Measurements from ENCODE around the gene ADD1. TPM values are rescaled to one million over a fixed set of nuclear protein-coding genes. Genes with fewer than 3 reads are reported as not detected.

Gene ADD1
- total RNA-seq, 2 experiments from 2014 or later: 266 to 277 TPM

- CTCF ChIA-PET: interaction anchor here (1.0 to 1.2 kb wide), 3 partner anchors 22 to 176 kb away, joined by 3 read pairs; partner anchors contain the start of gene TNIP2
These were observed 88.8 kb downstream of the ADD1 start for GRCh38 chr4:2932321-2932950.

GRCh38 chr4:2932951-2933565 lies 89.4 kb downstream of the ADD1 start:
- H3K9me3 Mint-ChIP-seq: no peaks in the 10 kb centered on the region
- POLR2A ChIA-PET: interaction anchor here (1.1 to 2.0 kb wide), 5 partner anchors 9 to 55 kb away, joined by 3 to 10 read pairs (median 4); no protein-coding TSS in a partner anchor
- H3K4me3 Mint-ChIP-seq: peak overlapping the region; percentile 96
- DNase-seq: peak; percentile 55
- peak overlapping the region; percentile 99 for H3K27ac Mint-ChIP-seq
- H3K27me3 Mint-ChIP-seq: no peaks in the 10 kb centered on the region
- CTCF ChIA-PET: interaction anchor here (1.2 kb wide), 1 partner anchor 169 kb away, joined by 3 read pairs; no protein-coding TSS in a partner anchor
- peaks cover 50% of the 10 kb centered on the region for H3K4me1 Mint-ChIP-seq
- peaks cover 63% of the 10 kb centered on the region for H3K36me3 Mint-ChIP-seq (ENCODE audit: low read depth)

More at GRCh38 chr4:2932321-2932950, 88.8 kb downstream of the ADD1 start:
- no peaks in the 10 kb centered on the region for H3K9me3 Mint-ChIP-seq
- H3K4me3 Mint-ChIP-seq: peak overlapping the region; percentile 96
- POLR2A ChIA-PET: interaction anchor here (1.1 to 2.0 kb wide), 5 partner anchors 9 to 54 kb away, joined by 3 to 10 read pairs (median 4); no protein-coding TSS in a partner anchor
- H3K27me3 Mint-ChIP-seq: no peaks in the 10 kb centered on the region
- peaks cover 44% of the 10 kb centered on the region for H3K4me1 Mint-ChIP-seq
- peak overlapping the region; percentile 99 for H3K27ac Mint-ChIP-seq
- DNase-seq: no peak
- H3K36me3 Mint-ChIP-seq (ENCODE audit: low read depth): peaks cover 63% of the 10 kb centered on the region

DNA sequence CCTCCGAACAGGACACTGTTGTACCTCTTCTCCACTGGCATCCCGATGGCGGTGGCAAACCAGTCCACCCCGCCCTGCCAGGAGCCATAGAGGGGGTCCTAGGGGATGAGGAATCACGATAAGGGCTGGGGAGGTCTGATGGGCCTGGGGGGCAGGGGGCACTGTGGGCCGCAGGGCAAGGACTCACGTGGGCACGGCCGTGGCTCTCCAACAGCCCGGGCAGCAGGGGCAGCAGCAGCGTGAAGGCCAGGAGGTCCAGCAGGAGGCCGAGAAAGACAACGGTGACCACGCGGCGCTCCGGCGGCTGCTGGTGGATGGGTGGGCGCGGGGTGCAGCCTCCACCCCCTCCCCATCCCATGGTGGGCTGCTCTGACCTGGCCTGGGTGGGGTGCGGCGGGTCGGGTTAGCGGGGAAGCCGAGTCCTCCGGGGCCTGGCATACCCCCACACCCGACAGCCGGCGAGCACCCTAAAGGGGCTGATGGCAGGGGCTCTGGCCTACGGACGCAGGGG lies 90.0 kb downstream of the ADD1 start:
- H3K36me3 Mint-ChIP-seq (ENCODE audit: low read depth): peaks cover 63% of the 10 kb centered on the region
- CTCF ChIA-PET: interaction anchor here (1.2 kb wide), 1 partner anchor 170 kb away, joined by 3 read pairs; no protein-coding TSS in a partner anchor
- no peaks in the 10 kb centered on the region for H3K27me3 Mint-ChIP-seq
- H3K4me1 Mint-ChIP-seq: peaks cover 51% of the 10 kb centered on the region
- POLR2A ChIA-PET: interaction anchor here (1.5 to 1.7 kb wide), 2 partner anchors 21 to 22 kb away, joined by 3 to 10 read pairs; no protein-coding TSS in a partner anchor
- H3K27ac Mint-ChIP-seq: peak overlapping the region; percentile 99
- H3K4me3 Mint-ChIP-seq: peak overlapping the region; percentile 96
- DNase-seq: no peak
- H3K9me3 Mint-ChIP-seq: no peaks in the 10 kb centered on the region

DNA sequence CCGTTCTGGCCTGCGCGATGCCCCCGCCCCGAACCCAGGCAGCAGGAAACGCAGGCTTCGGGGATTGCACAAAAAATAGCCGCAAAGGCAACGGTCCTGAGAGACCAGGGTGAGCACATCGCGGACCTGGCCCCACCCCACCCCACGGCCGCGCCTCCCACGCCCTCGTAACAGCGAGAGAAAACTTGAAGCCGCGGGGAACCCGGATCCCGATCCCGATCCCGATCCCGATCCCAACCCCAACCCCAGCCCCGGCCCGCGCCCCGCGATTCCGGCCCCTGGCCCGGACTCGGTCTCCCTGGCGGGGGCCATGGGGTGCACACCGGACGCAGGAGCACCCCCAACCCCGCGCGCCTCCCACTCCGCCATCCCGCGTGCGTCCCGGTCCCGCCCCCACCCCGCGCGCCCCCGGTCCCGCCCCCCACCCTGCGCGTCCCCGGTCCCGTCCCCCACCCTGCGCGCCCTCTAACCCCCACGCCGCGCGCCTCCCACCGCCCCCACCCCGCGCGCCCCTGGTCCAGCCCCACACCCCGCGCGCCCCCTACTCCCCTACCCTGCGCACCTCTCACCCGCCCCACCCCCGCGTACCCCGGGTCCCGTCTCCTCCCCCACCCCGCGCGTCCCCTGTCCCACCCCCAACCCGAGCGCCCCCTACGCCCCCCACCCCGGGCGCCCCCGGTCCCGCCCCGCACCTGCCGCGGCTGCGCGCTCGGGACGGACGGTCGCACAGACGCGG lies 90.6 kb downstream of the ADD1 start:
- POLR2A ChIA-PET: interaction anchor here (1.1 to 5.7 kb wide), 15 partner anchors 10 to 522 kb away, joined by 4 to 95 read pairs (median 25); partner anchors contain the start of genes ADD1, GRK4, NOP14 and RNF4
- no peaks in the 10 kb centered on the region for H3K27me3 Mint-ChIP-seq
- peaks cover 57% of the 10 kb centered on the region for H3K4me1 Mint-ChIP-seq
- peak overlapping the region; percentile 59 for H3K27ac Mint-ChIP-seq
- CTCF ChIA-PET: interaction anchor here (5.3 kb wide), 1 partner anchor 19 kb away, joined by 64 read pairs; no protein-coding TSS in a partner anchor
- peaks cover 63% of the 10 kb centered on the region for H3K36me3 Mint-ChIP-seq (ENCODE audit: low read depth)
- peak overlapping the region; percentile 96 for H3K4me3 Mint-ChIP-seq
- peak; percentile 51 for DNase-seq
- H3K9me3 Mint-ChIP-seq: no peaks in the 10 kb centered on the region

- Mint-ChIP-seq H3K36me3 (ENCODE audit: low read depth) (peaks cover 65% of the 10 kb centered on the region), H3K27ac (peak overlapping the region; percentile 98), H3K27me3 (no peaks in the 10 kb centered on the region), H3K4me1 (peaks cover 63% of the 10 kb centered on the region), H3K4me3 (peak overlapping the region; percentile 88), H3K9me3 (no peaks in the 10 kb centered on the region)
- peak; percentile 96 for DNase-seq
- ChIA-PET POLR2A (interaction anchor here (0.7 to 5.7 kb wide), 39 partner anchors 7 to 1065 kb away, joined by 3 to 95 read pairs (median 5); partner anchors contain the start of genes ADD1, GRK4, NOP14 and RNF4), CTCF (interaction anchor here (1.0 to 5.3 kb wide), 12 partner anchors 10 to 175 kb away, joined by 3 to 64 read pairs (median 4); partner anchors contain the start of genes GRK4 and NOP14)
These were observed 91.4 kb downstream of the ADD1 start for GRCh38 chr4:2934813-2935761.

- Mint-ChIP-seq H3K4me1 (peaks cover 65% of the 10 kb centered on the region), H3K9me3 (no peaks in the 10 kb centered on the region), H3K36me3 (ENCODE audit: low read depth) (peaks cover 68% of the 10 kb centered on the region), H3K27ac (peak overlapping the region; percentile 98), H3K4me3 (peak overlapping the region; percentile 88), H3K27me3 (no peaks in the 10 kb centered on the region)
- CTCF ChIA-PET: interaction anchor here (1.0 to 5.3 kb wide), 14 partner anchors 11 to 176 kb away, joined by 3 to 64 read pairs (median 4); partner anchors contain the start of genes GRK4 and NOP14
- DNase-seq: peak; percentile 83
- POLR2A ChIA-PET: interaction anchor here (0.7 to 5.7 kb wide), 40 partner anchors 8 to 1066 kb away, joined by 3 to 95 read pairs (median 5); partner anchors contain the start of genes ADD1, GRK4, NOP14 and RNF4
These were observed 92.4 kb downstream of the ADD1 start for GRCh38 chr4:2935762-2936743.

DNA sequence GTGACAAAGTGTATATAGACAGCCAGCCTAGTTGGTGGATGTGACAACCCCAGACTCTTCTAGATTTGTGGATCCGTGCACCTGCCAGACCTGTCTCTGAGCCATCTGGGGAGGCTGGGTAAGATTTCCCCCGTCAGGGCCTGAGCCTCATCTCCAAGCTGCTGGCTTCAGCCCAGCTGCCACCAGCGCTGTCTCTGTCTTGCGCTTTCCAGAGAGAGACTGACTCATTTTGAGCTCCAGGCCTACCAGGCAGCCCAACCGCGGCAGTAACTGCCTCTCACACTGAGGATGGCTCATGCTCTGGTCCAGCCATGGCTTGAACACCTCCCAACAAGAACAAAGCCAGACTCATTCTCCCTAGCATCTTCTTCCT lies 93.1 kb downstream of the ADD1 start:
- no peaks in the 10 kb centered on the region for H3K27me3 Mint-ChIP-seq
- peaks cover 63% of the 10 kb centered on the region for H3K4me1 Mint-ChIP-seq
- POLR2A ChIA-PET: interaction anchor here (0.8 to 5.7 kb wide), 18 partner anchors 8 to 695 kb away, joined by 3 to 95 read pairs (median 24); partner anchors contain the start of genes ADD1, GRK4, HAUS3 and NOP14
- CTCF ChIA-PET: interaction anchor here (0.6 to 5.3 kb wide), 8 partner anchors 13 to 173 kb away, joined by 3 to 64 read pairs (median 6); partner anchors contain the start of genes GRK4 and NOP14
- peak; percentile 78 for DNase-seq
- peaks cover 70% of the 10 kb centered on the region for H3K36me3 Mint-ChIP-seq (ENCODE audit: low read depth)
- no peaks in the 10 kb centered on the region for H3K9me3 Mint-ChIP-seq
- peak overlapping the region; percentile 98 for H3K27ac Mint-ChIP-seq
- H3K4me3 Mint-ChIP-seq: peak overlapping the region; percentile 88

DNA sequence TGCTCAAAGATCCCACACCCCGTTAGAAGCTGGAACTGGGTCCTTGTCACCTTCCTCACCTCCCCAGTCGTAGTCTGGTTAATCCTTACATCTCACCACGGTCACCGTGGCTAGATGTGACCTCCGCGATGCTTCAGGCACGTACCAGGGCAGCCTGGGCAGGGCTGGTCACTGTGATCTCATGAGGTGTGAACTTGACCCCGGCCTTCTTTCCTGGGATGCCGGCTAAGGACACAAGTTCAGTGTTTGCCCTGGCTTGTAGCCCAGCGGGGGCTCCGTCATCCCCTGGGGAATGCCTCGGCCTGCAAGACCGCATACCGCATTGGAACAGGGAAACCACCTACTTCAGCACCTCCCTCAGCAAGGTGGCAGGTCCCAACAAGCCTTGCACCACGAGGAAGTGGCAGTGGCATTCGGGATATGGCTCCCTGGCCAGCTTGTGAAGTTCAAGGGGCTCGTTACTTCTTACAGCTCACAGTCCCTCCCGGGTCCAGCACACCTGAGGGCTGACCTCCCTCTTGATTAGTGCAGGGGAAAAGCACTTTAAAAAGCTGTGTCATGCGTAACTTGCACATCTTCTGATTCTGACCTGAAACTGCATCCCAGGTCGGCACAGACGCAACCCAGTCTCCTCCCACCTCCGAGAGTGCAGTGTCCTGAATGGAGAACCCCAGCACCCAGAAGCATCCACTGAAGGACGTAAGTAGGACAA lies 93.7 kb downstream of the ADD1 start:
- H3K4me3 Mint-ChIP-seq: peak overlapping the region; percentile 88
- H3K4me1 Mint-ChIP-seq: peaks cover 61% of the 10 kb centered on the region
- DNase-seq: peak; percentile 46

GRCh38 chr4:2937986-2938385 lies 94.3 kb downstream of the ADD1 start:
- Mint-ChIP-seq H3K36me3 (ENCODE audit: low read depth) (peaks cover 74% of the 10 kb centered on the region), H3K9me3 (no peaks in the 10 kb centered on the region), H3K27me3 (no peaks in the 10 kb centered on the region), H3K4me1 (peaks cover 63% of the 10 kb centered on the region), H3K27ac (peak overlapping the region; percentile 98), H3K4me3 (no peak overlapping the region)
- POLR2A ChIA-PET: interaction anchor here (3.6 to 5.7 kb wide), 4 partner anchors 10 to 191 kb away, joined by 25 to 95 read pairs (median 58); partner anchors contain the start of genes GRK4 and NOP14
- CTCF ChIA-PET: interaction anchor here (1.1 to 5.3 kb wide), 2 partner anchors 16 to 174 kb away, joined by 3 to 64 read pairs; no protein-coding TSS in a partner anchor
- DNase-seq: no peak

More for the DNA sequence above, 93.7 kb downstream of the ADD1 start:
- ChIA-PET CTCF (interaction anchor here (0.6 to 5.3 kb wide), 6 partner anchors 12 to 173 kb away, joined by 3 to 64 read pairs (median 6); no protein-coding TSS in a partner anchor), POLR2A (interaction anchor here (0.8 to 5.7 kb wide), 13 partner anchors 11 to 695 kb away, joined by 3 to 95 read pairs (median 25); partner anchors contain the start of genes ADD1, GRK4, HAUS3 and NOP14)
- H3K36me3 Mint-ChIP-seq (ENCODE audit: low read depth): peaks cover 69% of the 10 kb centered on the region
- peak overlapping the region; percentile 98 for H3K27ac Mint-ChIP-seq
- H3K9me3 Mint-ChIP-seq: no peaks in the 10 kb centered on the region
- no peaks in the 10 kb centered on the region for H3K27me3 Mint-ChIP-seq

Data from activated CD4-positive, alpha-beta memory T cell treated with anti-CD3 and anti-CD28 coated beads, Interleukin-2, amount 10 ng/mL, durations not matched to agents 7 days and 5 days (primary cell).